SKM-1 treated with dmso at 0.1 percent for 144 hours (cell line): ENCODE data around the gene TMCO4.
"Not testable (repeated sequence)": the region's sequence is repeated elsewhere in the genome, so short reads cannot be mapped to it uniquely, and the experiment has no call there.

ENCODE experiments used
- DNase-seq: peaks from one replicate; lab custom pipeline; 2025; ENCODE audit not compliant: unreplicated experiment; lab: John Stamatoyannopoulos, UW

TMCO4 gene

GRCh38 chr1:19643602-19644394 is 155.9 kb downstream of the TMCO4 start, which contains the start of gene NBL1:
Gene NBL1 (plus strand): TSS chr1:19644311. CDS start chr1:19655031, 10,720 bp downstream.
- DNase-seq = no peak

DNA sequence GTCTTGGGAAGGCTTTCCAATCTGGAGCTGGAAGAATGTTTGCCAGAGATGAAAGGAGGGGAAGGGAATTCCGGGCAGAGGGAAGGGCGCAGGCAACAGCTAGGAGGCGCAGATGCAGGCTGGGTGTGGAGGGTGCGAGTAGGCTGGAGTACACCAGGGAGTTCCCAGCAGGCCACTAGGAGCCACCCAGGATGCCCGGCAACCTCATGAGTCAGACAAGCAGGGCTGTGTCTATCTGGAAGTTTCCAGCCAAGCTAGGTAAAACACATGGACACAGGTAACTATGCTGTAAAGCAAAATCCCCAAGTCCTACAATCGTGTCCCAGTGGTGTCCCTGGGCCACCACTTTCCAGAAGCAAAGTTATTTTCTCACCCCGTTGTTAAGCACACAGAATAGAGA is 156.6 kb downstream of the TMCO4 start:
- DNase-seq = no peak

GRCh38 chr1:19640363-19641316 is 159.1 kb downstream of the TMCO4 start:
- no peak for DNase-seq

GRCh38 chr1:19639999-19640362 is 159.7 kb downstream of the TMCO4 start:
- DNase-seq = no peak

GRCh38 chr1:19639228-19639627 is 160.5 kb downstream of the TMCO4 start:
- DNase-seq = not testable (repeated sequence)

DNA sequence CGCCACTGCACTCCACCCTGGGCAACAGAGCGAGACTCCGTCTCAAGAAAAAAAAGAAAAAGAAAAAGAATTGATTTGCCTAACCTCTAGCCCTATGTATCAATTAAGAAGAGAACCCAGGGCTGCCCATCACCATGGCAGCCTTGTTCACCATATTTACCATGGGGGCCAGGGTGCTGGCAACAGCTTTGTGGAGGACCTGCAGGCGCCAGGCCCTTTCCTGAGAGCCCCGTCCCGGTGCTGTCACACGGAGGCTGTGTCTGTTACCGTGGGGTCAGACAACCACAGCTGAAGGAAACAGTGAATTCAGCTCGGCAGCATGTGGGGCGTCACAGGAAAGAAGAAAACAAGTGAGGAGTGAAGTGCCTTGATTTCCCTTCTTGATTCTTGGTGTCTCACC is 162.1 kb downstream of the TMCO4 start:
- DNase-seq = no peak

GRCh38 chr1:19636749-19637148 is 163.0 kb downstream of the TMCO4 start:
- not testable (repeated sequence) for DNase-seq

- no peak for DNase-seq
Observed at GRCh38 chr1:19636065-19636464, 163.7 kb downstream of the TMCO4 start.

GRCh38 chr1:19635646-19636045 is 164.1 kb downstream of the TMCO4 start:
- DNase-seq = no peak

- DNase-seq = not testable (repeated sequence)
Observed at GRCh38 chr1:19635064-19635463, 164.7 kb downstream of the TMCO4 start.

GRCh38 chr1:19633106-19633505 is 166.6 kb downstream of the TMCO4 start:
- no peak for DNase-seq
